Muscle of arm (tissue), 14 donors: Measurements from ENCODE around the gene HSPA1L. TPM values are rescaled to one million over a fixed set of nuclear protein-coding genes. Genes with fewer than 3 reads are reported as not detected.
"Not testable (repeated sequence)": the region's sequence is repeated elsewhere in the genome, so short reads cannot be mapped to it uniquely, and the experiment has no call there.

Experiments
- DNase-seq: peaks from one replicate; pipeline ENCODE4 v3.0.0-alpha.2; 2013
- long read RNA-seq, 11 donors: transcript quantifications; one replicate each; lab custom pipeline, GENCODE V29; 2026
- polyA plus RNA-seq, 12 donors: library from polyadenylated mRNA; unstranded; fragments of 120-200 nt; gene quantifications; one replicate each; pipeline ENCODE4 v1.2.1, GENCODE V29; 2013; ENCODE audit not compliant: insufficient read length in 12 of 12

Gene HSPA1L
- polyA plus RNA-seq, result 1 to 10 TPM in 10 of 12 donors, not detected in 2; 3.6 to 5.5 (median 4.5) TPM
- long read RNA-seq, donor 1, partial matches to known transcripts, result 442 of 748 reads
- long read RNA-seq, donor 1, other reads (novel, unspliced or antisense), result 306 of 748 reads
- long read RNA-seq, donor 2, partial matches to known transcripts, result 673 of 1,054 reads
- long read RNA-seq, donor 2, other reads (novel, unspliced or antisense), result 379 of 1,054 reads
- long read RNA-seq, donor 3, result 0 reads
- long read RNA-seq, donor 4, result 0 reads
- long read RNA-seq, donor 5, partial matches to known transcripts, result 310 of 786 reads
- long read RNA-seq, donor 5, other reads (novel, unspliced or antisense), result 474 of 786 reads
- long read RNA-seq, donor 6, result 0 reads
- long read RNA-seq, donor 7, partial matches to known transcripts, result 0 of 1 reads
- long read RNA-seq, donor 7, other reads (novel, unspliced or antisense), result 0 of 1 reads
- long read RNA-seq, donor 8, partial matches to known transcripts, result 32 of 35 reads
- long read RNA-seq, donor 8, other reads (novel, unspliced or antisense), result 0 of 35 reads
- long read RNA-seq, donor 9, result 0 reads
- long read RNA-seq, donor 10, partial matches to known transcripts, result 0 of 1 reads
- long read RNA-seq, donor 10, other reads (novel, unspliced or antisense), result 0 of 1 reads
- long read RNA-seq, donor 11, partial matches to known transcripts, result 121 of 121 reads
- long read RNA-seq, donor 11, other reads (novel, unspliced or antisense), result 0 of 121 reads

- DNase-seq, result peak; percentile 98
Measured at GRCh38 chr6:31815025-31815838, at the start of gene HSPA1L, which contains the start of gene HSPA1A. HSPA1L (minus strand) TSS chr6:31815283; CDS start chr6:31811972, 3,311 bp downstream. HSPA1A (plus strand) TSS chr6:31815543; CDS start chr6:31815757, 214 bp downstream.

- no peak for DNase-seq
Measured at GRCh38 chr6:31864818-31865204, 49.7 kb upstream of the HSPA1L start.

GRCh38 chr6:31864123-31864562 is 49.1 kb upstream of the HSPA1L start:
- DNase-seq, result not testable (repeated sequence)

GRCh38 chr6:31862344-31863235 is 47.5 kb upstream of the HSPA1L start, which contains the start of gene NEU1:
NEU1 (minus strand) TSS chr6:31862821; CDS start chr6:31862776, 45 bp downstream.
- peak; percentile 99 for DNase-seq

GRCh38 chr6:31861919-31862343 is 46.8 kb upstream of the HSPA1L start:
- DNase-seq, result no peak

- no peak for DNase-seq
Measured at GRCh38 chr6:31861150-31861549, 46.1 kb upstream of the HSPA1L start.

- no peak for DNase-seq
Measured at GRCh38 chr6:31860349-31860748, 45.3 kb upstream of the HSPA1L start.

GRCh38 chr6:31859923-31860322 is 44.8 kb upstream of the HSPA1L start:
- no peak for DNase-seq

GRCh38 chr6:31858707-31859106 is 43.6 kb upstream of the HSPA1L start:
- no peak for DNase-seq

GRCh38 chr6:31857774-31858173 is 42.7 kb upstream of the HSPA1L start:
- not testable (repeated sequence) for DNase-seq

GRCh38 chr6:31851980-31852718 is 37.1 kb upstream of the HSPA1L start:
- not testable (repeated sequence) for DNase-seq

GRCh38 chr6:31851485-31851832 is 36.4 kb upstream of the HSPA1L start:
- DNase-seq, result no peak

GRCh38 chr6:31850765-31851484 is 35.8 kb upstream of the HSPA1L start:
- DNase-seq, result no peak

GRCh38 chr6:31847276-31847978 is 32.3 kb upstream of the HSPA1L start:
- DNase-seq, result no peak

- no peak for DNase-seq
Measured at GRCh38 chr6:31844507-31844906, 29.4 kb upstream of the HSPA1L start.

- no peak for DNase-seq
Measured at GRCh38 chr6:31842053-31842452, 27.0 kb upstream of the HSPA1L start.

- not testable (repeated sequence) for DNase-seq
Measured at GRCh38 chr6:31839779-31840126, 24.7 kb upstream of the HSPA1L start.

- DNase-seq, result no peak
Measured at GRCh38 chr6:31838968-31839367, 23.9 kb upstream of the HSPA1L start.

GRCh38 chr6:31838114-31838553 is 23.1 kb upstream of the HSPA1L start:
- not testable (repeated sequence) for DNase-seq
